ENCODE measurements around the gene DISC1. TPM values are rescaled to one million over a fixed set of nuclear protein-coding genes. Genes with fewer than 3 reads are reported as not detected.

DISC1 gene
- total RNA-seq, 2 donors from 2014 or later: 8.0 to 9.4 TPM

DNA sequence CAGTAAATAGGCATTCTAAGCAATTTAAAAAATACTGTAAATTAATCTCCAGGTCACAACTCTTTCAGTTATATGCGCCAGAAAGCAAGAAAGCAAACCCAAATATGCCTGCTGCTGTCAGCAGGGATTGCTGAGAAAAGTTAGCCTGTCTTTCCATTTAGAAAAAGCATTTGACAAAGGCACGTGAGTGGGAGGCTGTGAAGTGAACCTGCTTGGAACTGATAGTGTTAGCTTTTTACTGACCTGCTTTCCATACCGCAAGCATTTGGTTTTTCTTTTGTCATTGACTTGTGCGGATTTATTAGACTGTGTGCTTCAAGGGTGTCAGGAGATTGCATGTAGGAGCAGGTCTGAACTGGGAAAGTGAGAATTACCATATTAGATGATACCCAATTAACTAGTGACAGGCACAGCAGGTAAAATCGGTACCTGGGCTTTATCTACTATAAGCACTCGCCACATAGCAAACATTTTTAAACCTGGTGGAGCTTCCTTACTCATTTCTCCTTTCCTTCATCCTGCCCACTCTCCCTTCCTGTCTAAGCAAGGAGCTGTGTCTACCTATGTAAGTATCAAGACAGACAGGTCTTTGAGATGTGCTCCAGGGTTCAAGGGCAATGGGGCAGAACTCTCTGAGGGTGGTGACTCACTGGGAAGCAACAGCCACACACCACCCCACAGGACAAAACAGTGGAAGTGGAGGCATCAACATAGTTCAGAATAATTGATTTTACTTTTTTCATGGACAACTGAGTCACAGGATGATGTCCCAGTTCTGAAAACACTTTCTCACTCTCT is 323.9 kb downstream of the DISC1 start:
- peaks cover 9% of the 10 kb centered on the region for H3K9me3 ChIP-seq (ENCODE audit: control insufficient read depth, low read length)
- H3K27ac ChIP-seq (ENCODE audit: low read depth, low read length): no peak overlapping the region
- H3K36me3 ChIP-seq (ENCODE audit: control insufficient read depth, insufficient read depth, low read length): no peaks in the 10 kb centered on the region
- no peak for DNase-seq
- no peaks in the 10 kb centered on the region for H3K4me1 ChIP-seq (ENCODE audit: control insufficient read depth, insufficient read depth, low read length)
- 85 to 89% methylated on average over 5 to 6 of the region's 6 CpGs for WGBS, 2 experiments (ENCODE audit: insufficient coverage in 1 of 2, insufficient read length in 1 of 2)
- peaks cover 24% of the 10 kb centered on the region for H3K9me3 Mint-ChIP-seq
- H3K27me3 ChIP-seq (ENCODE audit: control insufficient read depth, insufficient read depth, low read length, poor library complexity, severe bottlenecking): no peaks in the 10 kb centered on the region
- peaks cover 17% of the 10 kb centered on the region for H3K27me3 Mint-ChIP-seq (ENCODE audit: insufficient read depth)
- no peak overlapping the region for H3K4me3 ChIP-seq (ENCODE audit: low read length)
- TF ChIP-seq, protein P1, sequence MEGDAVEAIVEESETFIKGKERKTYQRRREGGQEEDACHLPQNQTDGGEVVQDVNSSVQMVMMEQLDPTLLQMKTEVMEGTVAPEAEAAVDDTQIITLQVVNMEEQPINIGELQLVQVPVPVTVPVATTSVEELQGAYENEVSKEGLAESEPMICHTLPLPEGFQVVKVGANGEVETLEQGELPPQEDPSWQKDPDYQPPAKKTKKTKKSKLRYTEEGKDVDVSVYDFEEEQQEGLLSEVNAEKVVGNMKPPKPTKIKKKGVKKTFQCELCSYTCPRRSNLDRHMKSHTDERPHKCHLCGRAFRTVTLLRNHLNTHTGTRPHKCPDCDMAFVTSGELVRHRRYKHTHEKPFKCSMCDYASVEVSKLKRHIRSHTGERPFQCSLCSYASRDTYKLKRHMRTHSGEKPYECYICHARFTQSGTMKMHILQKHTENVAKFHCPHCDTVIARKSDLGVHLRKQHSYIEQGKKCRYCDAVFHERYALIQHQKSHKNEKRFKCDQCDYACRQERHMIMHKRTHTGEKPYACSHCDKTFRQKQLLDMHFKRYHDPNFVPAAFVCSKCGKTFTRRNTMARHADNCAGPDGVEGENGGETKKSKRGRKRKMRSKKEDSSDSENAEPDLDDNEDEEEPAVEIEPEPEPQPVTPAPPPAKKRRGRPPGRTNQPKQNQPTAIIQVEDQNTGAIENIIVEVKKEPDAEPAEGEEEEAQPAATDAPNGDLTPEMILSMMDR (conservative IDR thresholded peaks at IDR 0.05): no peak
- H3K9ac ChIP-seq (ENCODE audit: extremely low read depth, low read length, poor library complexity, severe bottlenecking): no peak overlapping the region
- peaks cover 3% of the 10 kb centered on the region for H3K36me3 Mint-ChIP-seq (ENCODE audit: low read depth)
- no peak overlapping the region for H3K27ac Mint-ChIP-seq
- no peak overlapping the region for H3K4me3 Mint-ChIP-seq
- peaks cover 11% of the 10 kb centered on the region for H3K4me1 Mint-ChIP-seq

GRCh38 chr1:231951374-231951773 is 324.8 kb downstream of the DISC1 start:
- Histone ChIP-seq H3K4me3 (ENCODE audit: low read length) (no peak overlapping the region), H3K9me3 (ENCODE audit: control insufficient read depth, low read length) (peaks cover 9% of the 10 kb centered on the region), H3K4me1 (ENCODE audit: control insufficient read depth, insufficient read depth, low read length) (no peaks in the 10 kb centered on the region), H3K9ac (ENCODE audit: extremely low read depth, low read length, poor library complexity, severe bottlenecking) (no peak overlapping the region), H3K36me3 (ENCODE audit: control insufficient read depth, insufficient read depth, low read length) (no peaks in the 10 kb centered on the region), H3K27me3 (ENCODE audit: control insufficient read depth, insufficient read depth, low read length, poor library complexity, severe bottlenecking) (no peaks in the 10 kb centered on the region), H3K27ac (ENCODE audit: low read depth, low read length) (no peak overlapping the region)
- peaks cover 23% of the 10 kb centered on the region for H3K9me3 Mint-ChIP-seq
- H3K36me3 Mint-ChIP-seq (ENCODE audit: low read depth): peaks cover 6% of the 10 kb centered on the region
- peaks cover 14% of the 10 kb centered on the region for H3K27me3 Mint-ChIP-seq (ENCODE audit: insufficient read depth)
- no peak overlapping the region for H3K4me3 Mint-ChIP-seq
- WGBS, 2 experiments (ENCODE audit: insufficient coverage in 1 of 2, insufficient read length in 1 of 2): 95 to 100% methylated on average over 1 to 3 of the region's 3 CpGs
- peaks cover 11% of the 10 kb centered on the region for H3K4me1 Mint-ChIP-seq
- H3K27ac Mint-ChIP-seq: no peak overlapping the region
- DNase-seq: no peak
- TF ChIP-seq, protein P1 (conservative IDR thresholded peaks at IDR 0.05): no peak

- no peak for DNase-seq
- no peaks in the 10 kb centered on the region for H3K36me3 ChIP-seq (ENCODE audit: control insufficient read depth, insufficient read depth, low read length)
- H3K4me1 Mint-ChIP-seq: peaks cover 11% of the 10 kb centered on the region
- H3K36me3 Mint-ChIP-seq (ENCODE audit: low read depth): peaks cover 7% of the 10 kb centered on the region
- no peak overlapping the region for H3K4me3 ChIP-seq (ENCODE audit: low read length)
- peaks cover 7% of the 10 kb centered on the region for H3K27me3 Mint-ChIP-seq (ENCODE audit: insufficient read depth)
- TF ChIP-seq, protein P1 (conservative IDR thresholded peaks at IDR 0.05): no peak
- no peaks in the 10 kb centered on the region for H3K27me3 ChIP-seq (ENCODE audit: control insufficient read depth, insufficient read depth, low read length, poor library complexity, severe bottlenecking)
- H3K9ac ChIP-seq (ENCODE audit: extremely low read depth, low read length, poor library complexity, severe bottlenecking): no peak overlapping the region
- H3K9me3 Mint-ChIP-seq: peaks cover 15% of the 10 kb centered on the region
- H3K4me1 ChIP-seq (ENCODE audit: control insufficient read depth, insufficient read depth, low read length): no peaks in the 10 kb centered on the region
- H3K27ac ChIP-seq (ENCODE audit: low read depth, low read length): no peak overlapping the region
- H3K9me3 ChIP-seq (ENCODE audit: control insufficient read depth, low read length): peaks cover 9% of the 10 kb centered on the region
- H3K4me3 Mint-ChIP-seq: no peak overlapping the region
- 100% methylated on average over 1 of the region's 1 CpG; no CpG with 5 or more reads in 1 of the 2 experiments for WGBS, 2 experiments (ENCODE audit: insufficient coverage in 1 of 2, insufficient read length in 1 of 2)
- no peak overlapping the region for H3K27ac Mint-ChIP-seq
These were observed 325.6 kb downstream of the DISC1 start for GRCh38 chr1:231952154-231952553.
